ENCODE results near the gene ACY1.

Gene ACY1

DNA sequence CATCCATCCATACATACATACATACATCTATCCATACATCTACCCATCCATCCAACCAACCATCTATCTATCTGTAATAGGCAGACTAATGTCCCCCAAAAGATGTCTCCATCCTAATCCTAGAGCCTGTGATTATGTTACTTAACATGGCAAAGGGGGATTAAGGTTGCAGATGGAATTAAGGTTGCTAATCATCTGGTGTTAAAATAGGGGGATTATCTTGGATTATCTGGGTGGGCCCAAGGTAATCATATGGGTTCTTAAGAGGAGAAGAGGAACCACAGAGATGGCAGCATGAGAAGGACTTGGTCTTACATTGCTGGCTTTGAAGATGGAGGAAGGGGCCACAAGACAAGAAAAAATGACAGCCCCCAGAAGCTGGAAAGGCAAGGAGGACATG lies 27.1 kb downstream of the ACY1 start:
- no peak for DNase-seq

DNA sequence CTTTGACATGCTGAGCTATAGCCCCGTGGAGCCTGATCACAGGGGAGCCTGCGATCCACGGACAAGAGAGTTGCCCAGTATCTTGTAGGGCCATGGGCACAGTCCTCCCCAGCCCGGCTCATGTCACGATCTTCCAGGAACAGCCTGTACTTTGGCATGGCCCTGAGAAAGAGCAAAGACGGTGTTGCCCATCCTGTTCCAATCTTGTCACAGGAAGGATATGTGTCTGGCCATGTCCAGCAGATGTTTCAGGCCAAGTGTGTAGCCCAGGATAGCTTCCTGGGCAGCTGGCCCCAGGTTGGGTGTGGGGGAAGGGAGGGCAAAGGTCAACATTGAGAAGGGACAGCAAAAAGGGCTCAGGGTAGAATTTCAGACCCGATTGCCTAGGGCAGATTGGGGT lies 29.4 kb downstream of the ACY1 start:
- DNase-seq, result no peak

- DNase-seq, result no peak
These were observed 30.7 kb downstream of the ACY1 start for GRCh38 chr3:52013802-52014598.

DNA sequence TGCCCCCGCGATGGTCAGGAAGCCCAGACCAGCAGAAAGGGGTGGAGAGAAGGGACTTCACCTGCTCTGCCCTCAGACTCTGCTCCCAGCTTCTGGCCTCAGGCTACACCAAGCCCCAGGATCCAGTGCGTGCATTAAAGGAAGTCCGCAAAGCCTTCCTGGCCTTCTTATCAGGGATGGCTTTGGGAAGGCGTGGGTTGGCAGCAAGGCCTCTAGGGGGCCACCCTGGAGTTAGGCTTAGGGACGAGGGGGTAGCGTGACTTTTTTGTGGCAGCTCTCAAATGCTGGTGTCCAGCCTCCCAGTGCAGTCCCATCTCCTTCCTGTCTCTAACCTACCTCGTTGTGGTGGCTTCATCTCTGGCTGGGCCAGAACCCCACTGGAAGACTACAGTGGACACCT lies 31.3 kb downstream of the ACY1 start:
- DNase-seq, result no peak

- DNase-seq, result no peak
These were observed 32.3 kb downstream of the ACY1 start for GRCh38 chr3:52015438-52016228.

- DNase-seq, result no peak
These were observed 34.3 kb downstream of the ACY1 start for GRCh38 chr3:52017586-52017985.

GRCh38 chr3:52018319-52019000 lies 35.1 kb downstream of the ACY1 start:
- DNase-seq, result no peak

- DNase-seq, result no peak
These were observed 36.2 kb downstream of the ACY1 start for GRCh38 chr3:52019352-52020080.

- no peak for DNase-seq
These were observed 37.5 kb downstream of the ACY1 start for GRCh38 chr3:52020796-52021195.

DNA sequence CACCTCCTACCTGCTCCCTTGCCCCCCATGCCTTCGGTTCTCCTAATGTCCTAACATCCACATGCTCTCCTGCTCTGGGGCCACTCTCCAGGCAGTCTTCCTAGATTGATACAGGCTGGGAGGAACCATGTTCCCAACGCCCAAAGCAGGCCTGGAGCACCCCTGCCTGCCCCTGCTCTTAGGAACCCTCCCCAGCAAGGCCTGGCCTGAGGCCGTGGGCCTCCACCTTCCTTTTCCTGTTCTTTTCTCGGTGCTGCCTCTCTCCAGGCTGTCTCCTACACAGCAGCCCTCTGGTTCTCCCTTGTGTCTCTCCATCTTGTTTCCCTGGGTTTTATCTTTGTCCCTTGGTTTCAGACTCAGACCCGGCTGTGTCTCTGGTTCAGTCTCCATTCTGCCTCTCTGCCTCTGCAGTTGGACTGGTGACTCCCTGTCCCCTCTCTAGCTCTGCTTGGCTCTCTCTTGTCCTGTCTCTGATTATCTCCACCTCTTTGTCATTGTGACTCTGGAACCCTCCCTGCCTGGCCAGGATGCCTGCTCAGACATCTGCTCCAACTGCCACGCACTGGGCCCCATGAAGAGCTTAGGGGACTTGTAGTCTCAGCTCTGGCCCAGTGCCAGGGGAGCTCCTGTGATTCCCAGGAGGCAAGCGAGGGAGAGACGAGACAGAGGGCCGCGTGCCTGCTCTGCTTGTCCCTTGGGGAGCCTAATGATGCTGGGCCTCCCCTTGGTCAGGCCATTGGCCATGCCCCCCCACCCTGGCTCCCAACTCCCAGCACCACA lies 38.3 kb downstream of the ACY1 start:
- no peak for DNase-seq

DNA sequence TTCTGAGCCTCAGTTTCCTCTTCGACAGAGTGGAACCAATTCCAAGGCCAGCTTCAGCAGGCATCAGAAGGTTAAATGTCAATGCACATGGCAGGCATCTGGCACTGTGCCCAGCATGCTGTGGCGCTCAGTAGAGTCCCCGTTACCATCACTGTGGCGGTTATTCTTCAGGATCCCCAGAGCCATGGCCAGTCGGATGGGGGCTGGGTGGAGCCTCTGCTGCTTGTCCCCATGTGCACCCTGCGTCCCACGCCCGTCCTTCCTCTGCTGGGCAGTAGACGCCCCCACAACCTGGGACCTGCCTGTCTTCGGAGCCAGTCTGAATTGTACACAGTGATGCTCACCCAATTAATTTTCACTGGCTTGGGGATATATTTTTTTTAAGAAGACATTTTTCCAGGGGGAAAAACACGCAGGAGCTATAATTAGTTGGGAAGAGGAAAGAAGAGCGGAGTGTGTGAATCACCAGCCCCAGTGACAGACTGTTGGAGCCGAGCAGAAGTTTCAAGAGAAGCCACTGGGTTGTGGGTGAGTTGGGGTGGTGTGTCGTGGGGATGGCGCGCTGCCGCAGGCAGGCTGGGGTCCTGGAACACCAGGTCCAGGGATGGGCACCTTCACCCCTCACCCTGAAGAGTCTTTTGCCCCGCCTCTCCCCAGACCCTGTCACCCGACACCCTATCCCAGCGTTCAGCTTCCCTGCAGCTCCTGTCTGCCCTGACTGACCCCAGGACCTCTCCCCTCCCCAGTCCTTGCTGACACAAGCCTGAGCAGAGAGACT lies 39.2 kb downstream of the ACY1 start:
- DNase-seq, result no peak

DNA sequence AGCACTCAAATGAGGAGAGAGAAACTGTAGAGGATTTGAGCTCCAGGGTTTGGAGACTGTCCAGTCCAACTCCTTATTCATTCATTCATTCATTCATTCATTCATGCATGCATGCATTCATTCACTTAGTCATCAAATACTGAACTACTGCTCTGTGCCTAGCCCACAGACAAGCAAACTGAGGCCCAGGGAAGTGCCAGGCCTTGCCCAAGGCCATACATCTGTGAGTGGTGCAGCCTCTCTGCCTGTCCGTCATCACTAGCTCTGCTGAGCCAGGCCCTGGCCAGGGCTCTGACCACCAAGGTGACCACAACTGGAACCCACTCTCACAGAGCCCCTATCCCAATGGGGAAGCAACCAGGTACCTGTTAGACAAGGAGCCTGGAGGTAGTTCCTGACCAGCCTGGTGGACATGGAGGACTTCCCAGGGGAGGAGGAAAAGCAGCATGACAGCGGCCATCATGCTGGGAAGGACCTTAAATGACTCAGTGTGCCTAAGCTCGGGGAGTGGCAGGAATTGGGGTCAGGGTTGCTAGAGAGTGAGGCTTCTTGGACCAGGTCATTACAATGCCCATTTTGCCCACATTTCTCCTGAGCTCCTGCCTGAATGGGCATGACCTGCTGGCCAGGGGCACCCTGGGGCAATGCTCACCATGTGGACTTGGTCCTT lies 39.9 kb downstream of the ACY1 start:
- DNase-seq, result no peak

GRCh38 chr3:52023860-52024764 lies 40.8 kb downstream of the ACY1 start:
- DNase-seq, result no peak

DNA sequence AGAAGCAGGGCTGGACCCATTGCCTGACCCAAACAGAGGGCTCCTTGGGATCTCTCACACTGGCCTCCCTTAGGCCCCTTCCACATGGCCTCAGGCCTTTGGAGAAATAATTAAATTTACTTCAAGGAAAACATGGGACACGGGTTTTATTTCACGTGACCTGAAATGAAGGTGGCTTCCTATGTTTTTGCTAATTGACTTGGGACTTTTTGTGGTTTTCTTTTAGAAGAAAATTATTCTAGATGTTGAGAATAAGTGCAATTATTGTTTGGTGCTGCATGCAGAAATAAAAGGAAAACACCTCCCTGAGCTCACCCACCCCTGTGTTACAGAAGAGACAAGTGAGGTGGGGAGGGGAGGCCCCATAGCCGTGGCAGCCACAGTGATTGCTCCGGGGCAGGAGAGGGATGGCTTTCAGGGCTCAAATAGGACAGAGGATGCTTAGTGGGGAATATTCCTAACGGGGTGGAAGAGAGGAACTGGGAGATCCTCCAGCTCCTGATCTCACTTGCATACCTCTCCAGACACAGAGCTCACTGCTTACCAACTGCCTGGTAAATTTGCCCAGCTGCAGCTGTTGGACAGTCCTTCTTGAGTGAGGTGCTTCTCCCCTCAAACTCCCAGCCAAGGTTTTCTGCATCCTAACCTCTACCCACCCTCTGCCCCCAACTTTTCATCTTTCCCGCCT lies 41.6 kb downstream of the ACY1 start:
- no peak for DNase-seq

DNA sequence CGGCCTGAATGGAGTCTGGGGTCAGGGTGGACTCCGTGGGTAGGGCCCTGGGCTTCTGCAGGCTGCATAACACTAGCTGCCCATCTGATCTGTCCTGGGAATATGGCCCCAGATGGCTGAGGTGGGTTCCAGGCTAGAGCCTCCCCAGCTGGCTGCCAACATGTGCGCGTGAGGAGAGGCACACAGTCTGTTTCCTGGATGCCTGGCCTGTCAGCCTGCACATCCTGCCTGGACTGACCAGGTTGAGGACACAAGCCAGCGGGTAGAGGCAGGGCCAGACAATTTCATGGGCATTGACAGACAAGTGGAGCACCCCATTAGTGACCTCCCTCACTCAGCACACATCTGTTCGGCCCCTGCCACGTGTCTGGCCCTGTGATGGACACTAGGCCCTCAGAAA lies 42.1 kb downstream of the ACY1 start:
- no peak for DNase-seq

GRCh38 chr3:52026041-52026440 lies 42.7 kb downstream of the ACY1 start:
- DNase-seq, result no peak

- no peak for DNase-seq
These were observed 45.2 kb downstream of the ACY1 start for GRCh38 chr3:52028572-52028971.

GRCh38 chr3:52029053-52029452 lies 45.7 kb downstream of the ACY1 start:
- DNase-seq, result no peak

GRCh38 chr3:52029535-52029934 lies 46.2 kb downstream of the ACY1 start:
- DNase-seq, result no peak
